ENCODE data around the gene HRH2. TPM values are rescaled to one million over a fixed set of nuclear protein-coding genes. Genes with fewer than 3 reads are reported as not detected.

The HRH2 gene
- total and polyA plus RNA-seq, 2 donors (not counting 1 experiment from before 2014, with no cell fraction given) = 0.46 TPM; not detected in 1

DNA sequence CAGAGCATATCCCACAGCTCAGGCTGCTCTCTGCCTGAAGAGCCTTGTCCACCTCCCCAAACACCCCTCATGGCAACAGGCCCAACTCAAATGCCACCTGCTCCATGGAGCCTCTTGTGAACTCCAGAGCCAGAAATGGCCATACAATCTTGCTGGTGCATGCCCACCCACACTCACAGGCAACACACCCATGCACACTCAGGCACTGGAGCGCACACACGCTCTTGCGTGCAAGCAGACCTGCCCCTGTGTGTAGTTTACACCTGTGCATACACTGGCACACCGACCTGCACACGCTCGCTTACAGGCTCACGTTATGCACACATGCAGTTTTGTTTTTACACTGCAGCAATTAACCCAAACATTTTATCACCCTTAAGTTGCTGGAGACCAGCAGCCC, 40.0 kb downstream of the HRH2 start:
- ATAC-seq (ENCODE audit: low read depth) (no peak), DNase-seq (no peak)
- Histone ChIP-seq H3K9ac (ENCODE audit: low read length) (no peak overlapping the region), H3K4me1 (ENCODE audit: control insufficient read depth in 2 of 2, insufficient read depth in 2 of 2, low read length in 2 of 2) (peaks cover 0 to 6% of the 10 kb centered on the region in 2 donors), H4K20me1 (ENCODE audit: control insufficient read depth, insufficient read depth, low read length, poor library complexity, severe bottlenecking) (no peaks in the 10 kb centered on the region), H3K27ac (ENCODE audit: low read length in 2 of 2) (no peak overlapping the region), H3K4me2 (replicated peaks; ENCODE audit: low read depth, low read length, poor library complexity, severe bottlenecking) (no peak overlapping the region), H3K79me2 (ENCODE audit: control insufficient read depth, insufficient read depth, low read length) (no peaks in the 10 kb centered on the region), H3K27me3 (replicated peaks in 1 of 4; ENCODE audit: control extremely low read depth in 1 of 4, control insufficient read depth in 3 of 4, insufficient read depth in 4 of 4, low read length in 3 of 4) (no peaks in the 10 kb centered on the region), H3K36me3 (replicated peaks in 1 of 2; ENCODE audit: control extremely low read depth in 1 of 2, control insufficient read depth in 1 of 2, extremely low read depth in 1 of 2, insufficient read depth in 2 of 2, low read length in 1 of 2) (no peaks in the 10 kb centered on the region), H2AFZ (ENCODE audit: insufficient read depth, low read depth, low read length, poor library complexity, severe bottlenecking) (no peak overlapping the region), H3K4me3 (ENCODE audit: control extremely low read depth in 1 of 5, extremely low read depth in 1 of 5, insufficient read depth in 1 of 5, low read depth in 2 of 5, low read length in 4 of 5) (no peak overlapping the region), H3K9me3 (ENCODE audit: control extremely low read depth in 1 of 3, control insufficient read depth in 2 of 3, insufficient read depth in 1 of 3, low read length in 2 of 3) (no peaks in the 10 kb centered on the region)
- WGBS (ENCODE audit: insufficient coverage) = 98% methylated on average over 7 of the region's 7 CpGs
- POLR2A ChIA-PET = no interaction called here
- peaks cover 4% of the 10 kb centered on the region for H3K4me1 Mint-ChIP-seq
- H3K27ac Mint-ChIP-seq = no peak overlapping the region
- CTCF ChIA-PET = no interaction called here
- intact Hi-C loops (cut with micrococcal nuclease) = no loop called here
- no peaks in the 10 kb centered on the region for H3K9me3 Mint-ChIP-seq (ENCODE audit: insufficient read depth)
- TF ChIP-seq, protein P1, sequence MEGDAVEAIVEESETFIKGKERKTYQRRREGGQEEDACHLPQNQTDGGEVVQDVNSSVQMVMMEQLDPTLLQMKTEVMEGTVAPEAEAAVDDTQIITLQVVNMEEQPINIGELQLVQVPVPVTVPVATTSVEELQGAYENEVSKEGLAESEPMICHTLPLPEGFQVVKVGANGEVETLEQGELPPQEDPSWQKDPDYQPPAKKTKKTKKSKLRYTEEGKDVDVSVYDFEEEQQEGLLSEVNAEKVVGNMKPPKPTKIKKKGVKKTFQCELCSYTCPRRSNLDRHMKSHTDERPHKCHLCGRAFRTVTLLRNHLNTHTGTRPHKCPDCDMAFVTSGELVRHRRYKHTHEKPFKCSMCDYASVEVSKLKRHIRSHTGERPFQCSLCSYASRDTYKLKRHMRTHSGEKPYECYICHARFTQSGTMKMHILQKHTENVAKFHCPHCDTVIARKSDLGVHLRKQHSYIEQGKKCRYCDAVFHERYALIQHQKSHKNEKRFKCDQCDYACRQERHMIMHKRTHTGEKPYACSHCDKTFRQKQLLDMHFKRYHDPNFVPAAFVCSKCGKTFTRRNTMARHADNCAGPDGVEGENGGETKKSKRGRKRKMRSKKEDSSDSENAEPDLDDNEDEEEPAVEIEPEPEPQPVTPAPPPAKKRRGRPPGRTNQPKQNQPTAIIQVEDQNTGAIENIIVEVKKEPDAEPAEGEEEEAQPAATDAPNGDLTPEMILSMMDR (IDR thresholded peaks at IDR 0.05) = no peak
- no peak for TF ChIP-seq EZH2 (IDR thresholded peaks at IDR 0.05; ENCODE audit: borderline replicate concordance, insufficient read depth, low read depth, low read length, poor library complexity, severe bottlenecking)
- peaks cover 4% of the 10 kb centered on the region for H3K27me3 Mint-ChIP-seq
- H3K4me3 Mint-ChIP-seq = no peak overlapping the region

GRCh38 chr5:175698401-175699115, 40.7 kb downstream of the HRH2 start:
- Histone ChIP-seq H4K20me1 (ENCODE audit: control insufficient read depth, insufficient read depth, low read length, poor library complexity, severe bottlenecking) (no peaks in the 10 kb centered on the region), H3K9me3 (ENCODE audit: control extremely low read depth in 1 of 3, control insufficient read depth in 2 of 3, insufficient read depth in 1 of 3, low read length in 2 of 3) (no peaks in the 10 kb centered on the region), H3K4me2 (replicated peaks; ENCODE audit: low read depth, low read length, poor library complexity, severe bottlenecking) (no peak overlapping the region), H3K4me1 (ENCODE audit: control insufficient read depth in 2 of 2, insufficient read depth in 2 of 2, low read length in 2 of 2) (peaks cover 0 to 6% of the 10 kb centered on the region in 2 donors), H3K79me2 (ENCODE audit: control insufficient read depth, insufficient read depth, low read length) (no peaks in the 10 kb centered on the region), H3K27me3 (replicated peaks in 1 of 4; ENCODE audit: control extremely low read depth in 1 of 4, control insufficient read depth in 3 of 4, insufficient read depth in 4 of 4, low read length in 3 of 4) (no peaks in the 10 kb centered on the region), H3K4me3 (ENCODE audit: control extremely low read depth in 1 of 5, extremely low read depth in 1 of 5, insufficient read depth in 1 of 5, low read depth in 2 of 5, low read length in 4 of 5) (no peak overlapping the region), H3K9ac (ENCODE audit: low read length) (no peak overlapping the region), H2AFZ (ENCODE audit: insufficient read depth, low read depth, low read length, poor library complexity, severe bottlenecking) (no peak overlapping the region), H3K27ac (ENCODE audit: low read length in 2 of 2) (no peak overlapping the region), H3K36me3 (replicated peaks in 1 of 2; ENCODE audit: control extremely low read depth in 1 of 2, control insufficient read depth in 1 of 2, extremely low read depth in 1 of 2, insufficient read depth in 2 of 2, low read length in 1 of 2) (no peaks in the 10 kb centered on the region)
- ATAC-seq (ENCODE audit: low read depth) (no peak), DNase-seq (no peak)
- H3K9me3 Mint-ChIP-seq (ENCODE audit: insufficient read depth) = no peaks in the 10 kb centered on the region
- ChIA-PET CTCF (no interaction called here), POLR2A (no interaction called here)
- TF ChIP-seq EZH2 (IDR thresholded peaks at IDR 0.05; ENCODE audit: borderline replicate concordance, insufficient read depth, low read depth, low read length, poor library complexity, severe bottlenecking) = no peak
- TF ChIP-seq, protein P1 (IDR thresholded peaks at IDR 0.05) = no peak
- intact Hi-C loops (cut with micrococcal nuclease) = no loop called here
- no peak overlapping the region for H3K4me3 Mint-ChIP-seq
- H3K27ac Mint-ChIP-seq = no peak overlapping the region
- peaks cover 4% of the 10 kb centered on the region for H3K27me3 Mint-ChIP-seq
- 86% methylated on average over 16 of the region's 18 CpGs for WGBS (ENCODE audit: insufficient coverage)
- H3K4me1 Mint-ChIP-seq = peaks cover 4% of the 10 kb centered on the region
